ENCODE measurements around the gene PDE6A. TPM values are rescaled to one million over a fixed set of nuclear protein-coding genes. Genes with fewer than 3 reads are reported as not detected.

Gene PDE6A
- total and polyA plus RNA-seq, 2 donors (not counting 3 experiments of a cell fraction or from before 2014, with no cell fraction given): not detected

DNA sequence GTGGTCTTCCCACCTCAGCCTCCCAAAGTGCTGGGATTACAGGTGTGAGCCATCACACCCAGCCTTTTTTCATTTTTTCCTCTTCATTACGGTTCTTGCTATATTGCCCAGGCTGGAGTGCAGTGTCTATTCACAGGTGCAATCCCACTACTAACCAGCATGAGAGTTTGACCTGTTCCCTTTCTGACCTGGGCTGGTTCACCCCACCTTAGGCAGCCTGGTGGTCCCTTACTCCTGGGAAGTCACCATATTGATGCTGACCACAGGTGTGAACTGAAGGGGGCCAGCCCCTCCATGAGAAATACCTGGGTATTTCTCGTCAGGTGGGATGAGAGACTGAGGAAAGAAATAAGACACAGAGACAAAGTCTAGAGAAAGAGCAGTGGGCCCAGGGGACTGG, 2.4 kb downstream of the PDE6A start:
- no peaks in the 10 kb centered on the region for H3K27me3 ChIP-seq (ENCODE audit: control insufficient read depth in 2 of 2, insufficient read depth in 2 of 2, low read length in 2 of 2)
- dilution Hi-C loops (cut with MboI; ENCODE audit: extremely low pct_ligation_motif_present, low sequenced_read_pairs): no loop called here
- H3K9ac ChIP-seq (replicated peaks; ENCODE audit: extremely low read depth, insufficient read depth, low read length): no peak overlapping the region
- intact Hi-C loops (cut with micrococcal nuclease): no loop called here
- no peak overlapping the region for H3K4me3 ChIP-seq (replicated peaks in 1 of 3; ENCODE audit: insufficient read depth in 1 of 3, low read depth in 1 of 3, low read length in 3 of 3)
- no peaks in the 10 kb centered on the region for H3K79me2 ChIP-seq (ENCODE audit: control insufficient read depth, insufficient read depth, low read length)
- CTCF ChIA-PET: no interaction called here
- POLR2A ChIA-PET: no interaction called here
- H3K9me3 ChIP-seq (replicated peaks; ENCODE audit: control insufficient read depth, insufficient read depth, low read length): no peaks in the 10 kb centered on the region
- H3K27ac ChIP-seq (ENCODE audit: insufficient read depth, low read depth, low read length): no peak overlapping the region
- FAIRE-seq: no peak
- no peaks in the 10 kb centered on the region for H3K9me1 ChIP-seq (replicated peaks; ENCODE audit: control insufficient read depth, extremely low read depth, insufficient read depth, low read length)
- no peaks in the 10 kb centered on the region for H3K36me3 ChIP-seq (ENCODE audit: control insufficient read depth in 2 of 2, extremely low read depth in 1 of 2, insufficient read depth in 2 of 2, low read length in 2 of 2)
- TF ChIP-seq GATA2 (IDR thresholded peaks at IDR 0.05; ENCODE audit: insufficient read depth, insufficient read length, low read depth, low read length): no peak
- no peak for TF ChIP-seq POLR2AphosphoS5 (IDR thresholded peaks at IDR 0.05; ENCODE audit: insufficient read depth, low read depth, low read length)
- no peak for TF ChIP-seq FOS (IDR thresholded peaks at IDR 0.05; ENCODE audit: borderline replicate concordance, insufficient read depth, low read length)
- TF ChIP-seq, protein P1, sequence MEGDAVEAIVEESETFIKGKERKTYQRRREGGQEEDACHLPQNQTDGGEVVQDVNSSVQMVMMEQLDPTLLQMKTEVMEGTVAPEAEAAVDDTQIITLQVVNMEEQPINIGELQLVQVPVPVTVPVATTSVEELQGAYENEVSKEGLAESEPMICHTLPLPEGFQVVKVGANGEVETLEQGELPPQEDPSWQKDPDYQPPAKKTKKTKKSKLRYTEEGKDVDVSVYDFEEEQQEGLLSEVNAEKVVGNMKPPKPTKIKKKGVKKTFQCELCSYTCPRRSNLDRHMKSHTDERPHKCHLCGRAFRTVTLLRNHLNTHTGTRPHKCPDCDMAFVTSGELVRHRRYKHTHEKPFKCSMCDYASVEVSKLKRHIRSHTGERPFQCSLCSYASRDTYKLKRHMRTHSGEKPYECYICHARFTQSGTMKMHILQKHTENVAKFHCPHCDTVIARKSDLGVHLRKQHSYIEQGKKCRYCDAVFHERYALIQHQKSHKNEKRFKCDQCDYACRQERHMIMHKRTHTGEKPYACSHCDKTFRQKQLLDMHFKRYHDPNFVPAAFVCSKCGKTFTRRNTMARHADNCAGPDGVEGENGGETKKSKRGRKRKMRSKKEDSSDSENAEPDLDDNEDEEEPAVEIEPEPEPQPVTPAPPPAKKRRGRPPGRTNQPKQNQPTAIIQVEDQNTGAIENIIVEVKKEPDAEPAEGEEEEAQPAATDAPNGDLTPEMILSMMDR (IDR thresholded peaks at IDR 0.05; ENCODE audit: extremely low read depth in 1 of 2, insufficient read depth in 1 of 2, low read depth in 1 of 2, low read length in 2 of 2): no peak
- TF ChIP-seq MYC (IDR thresholded peaks at IDR 0.05; ENCODE audit: low read depth, low read length): no peak
- TF ChIP-seq, protein P2, sequence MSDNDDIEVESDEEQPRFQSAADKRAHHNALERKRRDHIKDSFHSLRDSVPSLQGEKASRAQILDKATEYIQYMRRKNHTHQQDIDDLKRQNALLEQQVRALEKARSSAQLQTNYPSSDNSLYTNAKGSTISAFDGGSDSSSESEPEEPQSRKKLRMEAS (IDR thresholded peaks at IDR 0.05; ENCODE audit: insufficient read depth, insufficient read length): no peak
- TF ChIP-seq POLR2A (IDR thresholded peaks at IDR 0.05; ENCODE audit: low read depth, low read length): no peak
- no peaks in the 10 kb centered on the region for H4K20me1 ChIP-seq (replicated peaks; ENCODE audit: control insufficient read depth, extremely low read depth, insufficient read depth, low read length)
- no TSS peak for BruUV-seq (replicated peaks)
- no peak for DNase-seq (ENCODE audit: low read depth, low spot score)
- no peak overlapping the region for H2AFZ ChIP-seq (ENCODE audit: low read depth, low read length)
- peaks cover 27% of the 10 kb centered on the region for H3K4me1 ChIP-seq (ENCODE audit: control insufficient read depth, extremely low read depth, insufficient read depth, low read length)
- no peak overlapping the region for H3K4me2 ChIP-seq (ENCODE audit: insufficient read depth, low read length)
